Activated T-cell treated with anti-CD3 and anti-CD28 coated beads, Interleukin-2, amount 50 U/mL, for 48 hours (primary cell): ENCODE data around the gene IER2.
"Not testable (repeated sequence)": the region's sequence is repeated elsewhere in the genome, so short reads cannot be mapped to it uniquely, and the experiment has no call there.

Experiments
- DNase-seq, 2 experiments: peaks; one replicate each; pipeline ENCODE4 v3.0.0-alpha.2; 2020

The IER2 gene

GRCh38 chr19:13165162-13165997, 15.2 kb downstream of the IER2 start:
- no peak for DNase-seq

- DNase-seq: not testable (repeated sequence)
Measured at GRCh38 chr19:13166151-13166550, 15.9 kb downstream of the IER2 start.

- no peak for DNase-seq
Measured at GRCh38 chr19:13169769-13170168, 19.6 kb downstream of the IER2 start.

- DNase-seq: peak in 1 of 2 experiments; percentile 25
Measured at GRCh38 chr19:13171146-13171545, 20.9 kb downstream of the IER2 start.

- peak; percentile 89 to 91 for DNase-seq
Measured at GRCh38 chr19:13172346-13173138, 22.3 kb downstream of the IER2 start.

- DNase-seq: peak in 1 of 2 experiments; percentile 31
Measured at GRCh38 chr19:13173139-13173737, 23.0 kb downstream of the IER2 start.

GRCh38 chr19:13176345-13176744, 26.1 kb downstream of the IER2 start:
- no peak for DNase-seq

GRCh38 chr19:13177584-13177983, 27.4 kb downstream of the IER2 start:
- DNase-seq: not testable (repeated sequence)

GRCh38 chr19:13178291-13178690, 28.1 kb downstream of the IER2 start:
- DNase-seq: not testable (repeated sequence)

- DNase-seq: peak; percentile 66 to 71
Measured at GRCh38 chr19:13181747-13182388, 31.7 kb downstream of the IER2 start.

- not testable (repeated sequence) for DNase-seq
Measured at GRCh38 chr19:13184926-13185325, 34.7 kb downstream of the IER2 start.

- peak in 1 of 2 experiments; percentile 28 for DNase-seq
Measured at GRCh38 chr19:13185763-13186657, 35.8 kb downstream of the IER2 start.

GRCh38 chr19:13186688-13187087, 36.5 kb downstream of the IER2 start:
- DNase-seq: not testable (repeated sequence)

GRCh38 chr19:13187419-13187818, 37.2 kb downstream of the IER2 start:
- no peak for DNase-seq

- no peak for DNase-seq
Measured at GRCh38 chr19:13189600-13189999, 39.4 kb downstream of the IER2 start.

GRCh38 chr19:13190781-13191540, 40.8 kb downstream of the IER2 start:
- DNase-seq: peak in 1 of 2 experiments; percentile 58

- DNase-seq: peak; percentile 62 to 71
Measured at GRCh38 chr19:13195678-13196077, 45.5 kb downstream of the IER2 start.

- DNase-seq: no peak
Measured at GRCh38 chr19:13198634-13199033, 48.4 kb downstream of the IER2 start.

GRCh38 chr19:13202112-13202511, 51.9 kb downstream of the IER2 start:
- not testable (repeated sequence) for DNase-seq
